GM18519 (cell line): ENCODE results near the gene ELF2.
"Not testable (repeated sequence)": the region's sequence is repeated elsewhere in the genome, so short reads cannot be mapped to it uniquely, and the experiment has no call there.

Experiments
- ATAC-seq: cut with Tn5 transposase; IDR thresholded peaks from one replicate; pipeline ENCODE4 v1.9.1; 2021; ENCODE audit warnings: mild to moderate bottlenecking, moderate library complexity; ENCODE audit not compliant: unreplicated experiment, low FRiP score

Gene ELF2

GRCh38 chr4:139027776-139028175 is 149.2 kb downstream of the ELF2 start:
- no peak for ATAC-seq

GRCh38 chr4:139025841-139026240 is 151.2 kb downstream of the ELF2 start:
- ATAC-seq: no peak

- no peak for ATAC-seq
Measured at GRCh38 chr4:139024686-139025085, 152.3 kb downstream of the ELF2 start.

- no peak for ATAC-seq
Measured at GRCh38 chr4:139022835-139023234, 154.2 kb downstream of the ELF2 start.

- ATAC-seq: not testable (repeated sequence)
Measured at GRCh38 chr4:139021071-139021470, 155.9 kb downstream of the ELF2 start.

GRCh38 chr4:139020384-139020783 is 156.6 kb downstream of the ELF2 start:
- no peak for ATAC-seq

GRCh38 chr4:139018971-139019758 is 157.9 kb downstream of the ELF2 start:
- ATAC-seq: no peak

- ATAC-seq: no peak
Measured at GRCh38 chr4:139018501-139018900, 158.5 kb downstream of the ELF2 start.

- no peak for ATAC-seq
Measured at GRCh38 chr4:139017861-139018260, 159.2 kb downstream of the ELF2 start.

GRCh38 chr4:139015948-139016471 is 161.0 kb downstream of the ELF2 start:
- peak; percentile 21 for ATAC-seq

- peak; percentile 90 for ATAC-seq
Measured at GRCh38 chr4:139015269-139015947, 161.6 kb downstream of the ELF2 start, which contains the start of gene NOCT. Gene NOCT (plus strand): TSS chr4:139015781. CDS start chr4:139015982, 201 bp downstream.

- no peak for ATAC-seq
Measured at GRCh38 chr4:139014371-139015268, 162.4 kb downstream of the ELF2 start.

- no peak for ATAC-seq
Measured at GRCh38 chr4:139011225-139011950, 165.6 kb downstream of the ELF2 start.

- no peak for ATAC-seq
Measured at GRCh38 chr4:139009702-139010101, 167.3 kb downstream of the ELF2 start.

GRCh38 chr4:139008278-139008677 is 168.7 kb downstream of the ELF2 start:
- ATAC-seq: not testable (repeated sequence)

- ATAC-seq: no peak
Measured at GRCh38 chr4:139007640-139008039, 169.4 kb downstream of the ELF2 start.
